ENCODE data around the gene METTL27.
"Not testable (repeated sequence)": the region's sequence is repeated elsewhere in the genome, so short reads cannot be mapped to it uniquely, and the experiment has no call there.

The METTL27 gene

GRCh38 chr7:73812996-73813395 is 29.3 kb downstream of the METTL27 start:
- DNase-seq: no peak

GRCh38 chr7:73811760-73812168 is 30.6 kb downstream of the METTL27 start:
- peak; percentile 63 for DNase-seq

GRCh38 chr7:73810998-73811360 is 31.3 kb downstream of the METTL27 start:
- DNase-seq: no peak

- DNase-seq: no peak
These were observed 32.8 kb downstream of the METTL27 start for GRCh38 chr7:73809467-73809951.

GRCh38 chr7:73802459-73802858 is 39.9 kb downstream of the METTL27 start:
- DNase-seq: no peak

- no peak for DNase-seq
These were observed 40.7 kb downstream of the METTL27 start for GRCh38 chr7:73801577-73801976.

- no peak for DNase-seq
These were observed 42.8 kb downstream of the METTL27 start for GRCh38 chr7:73799282-73800141.

- DNase-seq: not testable (repeated sequence)
These were observed 45.1 kb downstream of the METTL27 start for GRCh38 chr7:73797176-73797575.

GRCh38 chr7:73796656-73797055 is 45.7 kb downstream of the METTL27 start:
- DNase-seq: not testable (repeated sequence)

- DNase-seq: not testable (repeated sequence)
These were observed 47.1 kb downstream of the METTL27 start for GRCh38 chr7:73795188-73795587.

- DNase-seq: not testable (repeated sequence)
These were observed 51.1 kb downstream of the METTL27 start for GRCh38 chr7:73791170-73791690.

GRCh38 chr7:73789051-73789450 is 53.3 kb downstream of the METTL27 start:
- DNase-seq: no peak

GRCh38 chr7:73787786-73788048 is 54.6 kb downstream of the METTL27 start:
- not testable (repeated sequence) for DNase-seq

- no peak for DNase-seq
These were observed 55.7 kb downstream of the METTL27 start for GRCh38 chr7:73786588-73786987.

All from stimulated activated CD4-positive, alpha-beta T cell treated with anti-CD3 and anti-CD28 coated beads, Interleukin-4, amount 100 ng/mL, for 1 hour (primary cell).